ENCODE results near the gene RNF213.
A peak's percentile ranks its signal among the peaks of the same experiment; 100 is the strongest.

Gene RNF213

GRCh38 chr17:80260791-80261158 is at the start of gene RNF213:
RNF213 (plus strand) TSS chr17:80260852; CDS start chr17:80263682, 2,830 bp downstream.
- no peak for DNase-seq (ENCODE audit: low read depth in 2 of 2)

DNA sequence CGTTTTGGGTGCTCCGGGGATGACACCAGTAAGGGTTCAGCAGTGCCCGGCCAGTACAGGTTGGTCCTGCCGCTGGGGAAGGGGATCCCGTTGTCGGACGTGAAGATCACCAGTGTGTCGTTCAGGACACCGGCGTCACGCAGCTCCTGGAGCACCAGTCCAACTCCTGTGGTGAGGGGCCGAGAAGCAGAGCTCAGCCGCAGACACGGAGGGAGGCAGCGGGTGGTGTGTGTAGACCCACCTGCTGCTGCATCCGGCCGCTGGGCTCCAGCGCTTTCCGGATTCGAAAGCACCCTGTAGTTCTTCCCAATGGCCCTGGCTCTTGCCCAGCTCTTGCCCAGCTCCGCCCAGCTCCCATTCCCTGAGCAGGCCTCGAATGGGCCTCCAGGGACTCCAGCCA is 48.5 kb upstream of the RNF213 start:
- no peak for DNase-seq (ENCODE audit: low read depth in 2 of 2)

- no peak for DNase-seq (ENCODE audit: low read depth in 2 of 2)
These were observed 48.1 kb upstream of the RNF213 start for GRCh38 chr17:80212511-80212910.

DNA sequence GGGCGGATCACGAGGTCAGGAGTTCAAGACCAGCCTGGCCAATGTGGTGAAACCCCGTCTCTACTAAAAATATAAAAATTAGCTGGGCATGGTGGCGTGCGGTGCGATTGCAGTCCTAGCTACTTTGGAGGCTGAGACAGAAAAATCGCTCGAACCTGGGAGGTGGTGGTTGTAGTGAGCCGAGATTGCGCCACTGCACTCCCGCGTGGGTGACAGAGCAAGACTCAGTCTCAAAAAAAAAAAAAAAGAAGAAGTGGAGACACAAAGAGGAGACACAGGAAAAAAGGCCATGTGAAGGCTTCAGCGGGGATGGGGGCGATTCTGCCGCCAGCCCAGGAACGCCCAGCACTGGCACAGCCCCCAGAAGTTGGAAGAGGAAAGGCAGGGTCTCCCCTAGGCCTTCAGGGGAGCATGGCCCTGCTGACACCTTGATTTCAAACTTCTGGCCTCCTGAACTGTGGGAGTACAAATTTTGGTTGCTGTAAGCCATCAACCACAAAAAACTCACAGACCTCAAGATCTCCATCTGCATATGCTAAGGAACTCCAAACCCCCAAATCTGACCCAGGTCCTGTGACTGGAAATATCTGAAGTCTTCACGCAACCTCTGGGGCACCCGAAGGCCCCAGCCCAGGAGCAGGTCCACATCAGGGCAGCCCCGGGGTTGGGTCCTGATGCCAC is 47.5 kb upstream of the RNF213 start:
- no peak for DNase-seq (ENCODE audit: low read depth in 2 of 2)

GRCh38 chr17:80213643-80213975 is 47.0 kb upstream of the RNF213 start:
- DNase-seq (ENCODE audit: low read depth in 2 of 2) = no peak

GRCh38 chr17:80214012-80214877 is 46.4 kb upstream of the RNF213 start:
- no peak for DNase-seq (ENCODE audit: low read depth in 2 of 2)

GRCh38 chr17:80214878-80215210 is 45.8 kb upstream of the RNF213 start:
- no peak for DNase-seq (ENCODE audit: low read depth in 2 of 2)

- DNase-seq (ENCODE audit: low read depth in 2 of 2) = no peak
These were observed 43.9 kb upstream of the RNF213 start for GRCh38 chr17:80216473-80217456.

DNA sequence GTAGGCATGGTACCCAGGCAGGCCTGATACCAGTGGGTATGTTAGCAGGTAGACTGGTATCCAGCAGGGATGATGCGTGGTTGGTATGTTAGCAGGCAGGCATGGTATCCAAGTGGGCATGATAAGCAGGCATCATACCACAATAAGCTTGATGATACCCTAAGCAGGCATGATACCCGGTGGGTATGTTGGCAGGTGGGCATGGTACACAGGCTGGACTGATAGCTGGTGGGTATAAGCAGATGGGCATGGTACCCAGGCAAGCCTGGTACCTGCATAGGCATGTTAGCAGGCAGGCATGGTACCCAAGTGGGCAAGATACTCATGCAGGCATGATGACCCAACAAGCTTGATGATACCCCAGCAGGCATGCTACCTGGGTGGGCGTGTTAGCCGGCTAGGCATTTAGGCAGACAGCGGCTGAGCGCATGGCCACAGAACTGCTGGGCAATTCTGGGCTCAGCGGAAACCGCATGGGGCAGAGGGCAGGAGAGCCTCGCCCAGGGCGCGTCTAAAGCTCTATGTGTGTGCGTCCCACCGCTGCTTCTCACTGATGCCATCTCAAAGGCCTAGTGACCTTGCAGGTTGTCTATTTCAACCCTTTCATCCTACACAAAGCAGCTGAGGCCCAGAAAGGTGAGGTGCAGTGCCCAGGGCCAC is 42.8 kb upstream of the RNF213 start:
- no peak for DNase-seq (ENCODE audit: low read depth in 2 of 2)

GRCh38 chr17:80218391-80218790 is 42.3 kb upstream of the RNF213 start:
- no peak for DNase-seq (ENCODE audit: low read depth in 2 of 2)

DNA sequence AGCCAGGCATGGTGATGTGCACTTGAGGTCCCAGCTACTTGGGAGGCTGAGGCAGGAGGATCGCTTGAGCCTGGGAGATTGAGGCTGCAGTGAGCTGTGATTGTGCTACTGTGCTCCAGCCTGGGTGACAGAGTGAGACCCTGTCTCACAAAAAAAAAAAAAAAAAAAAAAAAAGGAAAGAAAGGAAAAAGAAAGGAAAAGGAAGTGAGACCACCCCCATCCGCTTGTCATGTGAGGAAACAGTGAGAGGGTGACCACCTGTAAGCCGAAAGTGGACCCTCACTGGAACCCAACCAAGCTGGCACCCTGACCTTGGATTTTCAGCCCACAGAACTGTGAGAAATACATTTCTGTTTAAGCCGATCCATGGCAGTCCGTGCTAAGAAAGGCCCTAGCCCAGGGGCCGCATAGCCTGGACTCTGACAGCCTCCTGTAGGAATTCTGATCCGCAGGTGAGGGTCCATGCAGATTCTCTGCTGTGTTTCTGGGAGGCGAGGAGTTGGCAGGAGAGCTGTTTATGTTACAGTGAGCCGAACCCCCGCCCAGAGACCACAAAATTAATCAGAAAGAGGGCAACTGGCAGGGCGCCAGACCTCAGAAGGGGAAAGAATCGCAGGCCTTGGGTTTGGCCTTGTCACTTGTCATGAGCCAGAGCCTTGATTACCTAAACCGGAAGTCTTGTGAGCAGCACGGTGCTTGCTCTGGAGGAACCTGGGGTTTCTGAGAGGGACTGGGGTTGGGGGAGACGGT is 41.5 kb upstream of the RNF213 start:
- peak; percentile 79 to 90 for DNase-seq (ENCODE audit: low read depth in 2 of 2)

DNA sequence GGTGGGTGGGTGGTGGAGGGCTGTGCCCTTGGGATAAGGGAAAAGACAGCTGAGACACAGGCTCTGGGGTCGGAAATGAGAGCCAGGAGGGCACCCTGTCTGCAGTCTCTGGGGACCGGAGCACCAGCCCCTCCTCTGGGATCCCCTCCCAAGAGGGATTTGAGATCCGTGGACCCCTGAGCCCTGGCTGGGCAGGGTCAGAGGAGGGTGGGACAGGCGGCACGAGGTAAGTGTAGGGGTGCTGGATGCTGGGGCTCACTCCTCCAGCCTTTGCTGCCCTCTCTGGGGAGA is 40.9 kb upstream of the RNF213 start:
- DNase-seq (ENCODE audit: low read depth in 2 of 2) = no peak

GRCh38 chr17:80220054-80220735 is 40.5 kb upstream of the RNF213 start, which contains the start of the genes SGSH and SLC26A11:
SGSH (minus strand) TSS chr17:80220333; CDS start chr17:80220313, 20 bp downstream.
SLC26A11 (plus strand) TSS chr17:80220427; CDS start chr17:80221561, 1,134 bp downstream.
- peak; percentile 63 to 64 for DNase-seq (ENCODE audit: low read depth in 2 of 2)

DNA sequence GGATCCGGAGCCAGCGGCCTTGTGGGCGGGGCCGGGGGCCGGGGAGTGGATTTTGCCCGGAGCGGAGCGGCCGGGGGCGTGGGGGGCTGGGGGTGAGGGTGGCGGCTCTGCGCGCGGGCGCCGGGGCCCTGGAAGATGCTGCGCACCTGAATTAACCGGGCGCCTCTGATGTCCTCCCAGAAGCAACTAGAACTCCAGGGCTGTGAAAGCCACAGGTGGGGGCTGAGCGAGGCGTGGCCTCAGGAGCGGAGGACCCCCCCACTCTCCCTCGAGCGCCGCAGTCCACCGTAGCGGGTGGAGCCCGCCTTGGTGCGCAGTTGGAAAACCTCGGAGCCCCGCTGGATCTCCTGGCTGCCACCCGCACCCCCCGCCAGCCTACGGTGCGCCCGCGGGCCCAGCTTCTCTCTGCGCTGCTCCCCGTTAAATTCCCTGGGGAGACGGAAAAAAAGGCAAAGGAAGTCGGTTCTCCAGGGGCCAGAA is 39.9 kb upstream of the RNF213 start:
- no peak for DNase-seq (ENCODE audit: low read depth in 2 of 2)

DNA sequence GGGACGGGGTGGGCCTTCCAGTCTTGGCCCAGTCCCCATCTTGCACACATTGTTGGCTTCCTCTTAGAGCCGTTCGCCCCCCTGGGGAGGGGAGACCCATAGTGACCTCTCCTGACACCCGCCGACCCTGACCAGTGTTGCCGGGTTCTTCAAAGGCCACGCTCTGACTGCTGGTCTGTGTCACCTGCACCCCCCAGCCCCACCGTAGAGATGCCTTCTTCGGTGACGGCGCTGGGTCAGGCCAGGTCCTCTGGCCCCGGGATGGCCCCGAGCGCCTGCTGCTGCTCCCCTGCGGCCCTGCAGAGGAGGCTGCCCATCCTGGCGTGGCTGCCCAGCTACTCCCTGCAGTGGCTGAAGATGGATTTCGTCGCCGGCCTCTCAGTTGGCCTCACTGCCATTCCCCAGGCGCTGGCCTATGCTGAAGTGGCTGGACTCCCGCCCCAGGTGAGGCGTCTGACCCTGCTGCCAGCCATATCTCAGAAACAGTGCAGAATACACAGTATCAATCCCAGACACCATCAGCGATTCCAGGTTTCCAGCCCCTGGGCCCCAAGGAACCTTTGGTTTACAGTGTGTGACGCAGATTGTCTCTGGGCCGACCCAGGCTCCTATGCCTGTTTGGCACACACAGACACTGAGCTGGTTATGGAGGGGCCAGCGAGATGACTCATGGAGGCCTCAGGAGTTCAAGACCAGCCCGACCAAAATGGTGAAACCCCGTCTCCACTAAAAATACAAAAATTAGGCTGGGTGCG is 39.1 kb upstream of the RNF213 start:
- no peak for DNase-seq (ENCODE audit: low read depth in 2 of 2)

DNA sequence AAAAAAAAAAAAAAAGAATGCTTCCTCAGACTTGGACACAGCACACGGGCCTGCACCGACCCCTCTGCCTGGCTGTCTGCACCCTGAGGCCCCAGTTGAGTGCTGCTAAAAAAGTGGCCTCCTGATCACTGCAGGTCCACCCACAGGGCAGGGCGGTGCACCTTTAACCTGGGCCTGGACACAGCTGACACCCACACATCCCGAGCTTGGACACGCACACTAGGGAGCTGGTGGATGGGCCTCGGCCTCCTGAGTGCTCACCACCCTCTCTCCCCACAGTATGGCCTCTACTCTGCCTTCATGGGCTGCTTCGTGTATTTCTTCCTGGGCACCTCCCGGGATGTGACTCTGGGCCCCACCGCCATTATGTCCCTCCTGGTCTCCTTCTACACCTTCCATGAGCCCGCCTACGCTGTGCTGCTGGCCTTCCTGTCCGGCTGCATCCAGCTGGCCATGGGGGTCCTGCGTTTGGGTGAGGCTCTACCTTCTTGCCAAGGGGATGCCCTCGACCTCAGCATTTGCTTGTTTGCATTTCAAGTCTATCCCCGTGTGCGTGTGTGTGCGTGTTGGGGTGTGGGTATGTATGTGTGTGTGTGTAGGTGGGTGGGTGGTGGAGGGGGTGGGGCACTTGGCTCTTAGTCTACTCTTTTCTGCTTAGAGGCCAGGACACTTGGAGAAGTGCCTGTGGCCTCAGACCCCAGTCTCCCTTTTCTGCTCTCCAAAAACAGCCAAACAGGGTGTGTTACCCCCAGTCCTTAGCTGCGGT is 38.1 kb upstream of the RNF213 start:
- DNase-seq (ENCODE audit: low read depth in 2 of 2) = no peak

GRCh38 chr17:80223142-80223815 is 37.4 kb upstream of the RNF213 start:
- DNase-seq (ENCODE audit: low read depth in 2 of 2) = no peak

DNA sequence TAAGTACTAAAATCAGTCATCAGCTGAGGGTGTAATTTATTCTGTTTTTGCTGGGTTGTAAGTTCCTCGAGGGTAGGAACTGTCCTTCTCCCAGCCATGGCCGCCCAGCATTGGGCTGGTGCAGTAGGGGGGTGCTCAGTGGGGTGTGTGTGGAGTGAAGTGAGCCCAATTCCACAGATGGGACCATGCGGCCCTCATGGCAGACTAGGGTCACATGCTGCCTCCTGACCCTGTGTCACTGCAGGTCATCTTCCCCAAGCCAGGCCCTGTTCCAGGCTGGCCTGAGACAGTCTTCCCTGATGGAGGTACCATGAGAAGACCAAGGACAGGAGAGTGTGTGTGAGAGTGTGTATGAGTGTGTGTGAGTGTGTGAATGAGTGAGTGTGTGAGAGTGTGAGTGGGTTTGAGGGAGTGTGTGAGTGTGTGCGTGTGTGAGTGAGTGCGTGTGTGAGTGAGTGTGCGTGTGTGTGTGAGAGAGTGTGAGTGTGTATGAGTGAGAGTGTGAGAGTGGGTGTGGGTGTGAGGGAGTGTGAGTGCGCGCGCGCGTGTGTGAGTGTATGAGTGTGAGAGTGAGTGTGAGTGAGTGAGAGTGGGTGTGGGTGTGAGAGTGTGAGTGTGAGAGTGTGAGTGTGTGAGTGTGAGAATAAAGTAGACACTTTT is 36.7 kb upstream of the RNF213 start:
- no peak for DNase-seq (ENCODE audit: low read depth in 2 of 2)
